Neural cell (in vitro differentiated cells): ENCODE results near the gene ARHGAP25. TPM values are rescaled to one million over a fixed set of nuclear protein-coding genes. Genes with fewer than 3 reads are reported as not detected.

ENCODE experiments used
- H2AFZ ChIP-seq: fragments of 200-600, 300-800 bp; sonication (generic), shearing (Covaris generic); 2 replicates; pipeline ENCODE4 v1.6.0; 2014; ENCODE audit warnings: low read depth, mild to moderate bottlenecking, antibody characterized with exemption, low read length, moderate library complexity
- H3F3A ChIP-seq: fragments of 200-600 bp; shearing (Covaris generic); 2 replicates; pipeline ENCODE4 v1.6.1; 2016; ENCODE audit warnings: mild to moderate bottlenecking, moderate library complexity, mixed read lengths, antibody characterized with exemption, low read length; ENCODE audit not compliant: insufficient read depth, poor library complexity, severe bottlenecking
- H3K27ac ChIP-seq: fragments of 200-600, 300-800 bp; sonication (generic), shearing (Covaris generic); 2 replicates; pipeline ENCODE4 v1.5.1; 2014; ENCODE audit warnings: mild to moderate bottlenecking, low read length, moderate library complexity
- H3K27me3 ChIP-seq: fragments of 300-800, 200-600 bp; sonication (generic), shearing (Covaris generic); 2 replicates; pipeline ENCODE4 v1.6.0; 2014; ENCODE audit warnings: mild to moderate bottlenecking, low read depth, low read length, moderate library complexity; ENCODE audit not compliant: insufficient read depth
- H3K36me3 ChIP-seq: fragments of 300-800, 200-600 bp; sonication (generic), shearing (Covaris generic); 2 replicates; pipeline ENCODE4 v1.5.1; 2014; ENCODE audit warnings: mild to moderate bottlenecking, antibody characterized with exemption, low read length, moderate library complexity; ENCODE audit not compliant: insufficient read depth
- H3K4me2 ChIP-seq: fragments of 300-800, 200-600 bp; sonication (generic), shearing (Covaris generic); 2 replicates; pipeline ENCODE4 v1.6.0; 2014; ENCODE audit warnings: mild to moderate bottlenecking, low read length
- H3K4me3 ChIP-seq: fragments of 300-800, 200-600 bp; sonication (generic), shearing (Covaris generic); 2 replicates; pipeline ENCODE4 v1.5.1; 2014; ENCODE audit warnings: mild to moderate bottlenecking, low read length, moderate library complexity
- H3K79me2 ChIP-seq: fragments of 200-600 bp; shearing (Covaris generic); replicated peaks from 2 replicates; pipeline ENCODE4 v1.6.0; 2014; ENCODE audit warnings: mild to moderate bottlenecking, low read length, moderate library complexity; ENCODE audit not compliant: insufficient read depth
- H3K9ac ChIP-seq: fragments of 300-800, 200-600 bp; sonication (generic), shearing (Covaris generic); 2 replicates; pipeline ENCODE4 v1.6.1; 2016; ENCODE audit warnings: mild to moderate bottlenecking, low read length, mixed read lengths
- H3K9me2 ChIP-seq: fragments of 200-600 bp; shearing (Covaris generic); 2 replicates; pipeline ENCODE4 v1.6.1; 2016; ENCODE audit warnings: mild to moderate bottlenecking, low read length, mixed read lengths; ENCODE audit not compliant: insufficient read depth
- H3K9me3 ChIP-seq: fragments of 200-600, 300-800 bp; sonication (generic), shearing (Covaris generic); 2 replicates; pipeline ENCODE4 v1.6.1; 2016; ENCODE audit warnings: mild to moderate bottlenecking, mixed run types, low read length, moderate library complexity, mixed read lengths
- H4K20me1 ChIP-seq: fragments of 200-600 bp; shearing (Covaris generic); 2 replicates; pipeline ENCODE4 v1.6.1; 2016; ENCODE audit warnings: mild to moderate bottlenecking, mixed run types; ENCODE audit not compliant: insufficient read depth
- CTCF ChIP-seq: fragments of 450-650 bp; IDR thresholded peaks from 2 replicates; pipeline ENCODE4 v1.5.1; 2014; ENCODE audit warnings: antibody characterized with exemption, mild to moderate bottlenecking, moderate library complexity; ENCODE audit not compliant: poor library complexity, severe bottlenecking
- EP300 ChIP-seq: fragments of 450-650 bp; conservative IDR thresholded peaks from 2 replicates; pipeline ENCODE4 v1.6.1; 2014; ENCODE audit warnings: antibody characterized with exemption, mild to moderate bottlenecking, moderate library complexity; ENCODE audit not compliant: poor library complexity, severe bottlenecking
- EZH2 ChIP-seq: fragments of 200-600, 300-800 bp; shearing (Covaris generic), sonication (generic); IDR thresholded peaks from 2 replicates; pipeline ENCODE4 v1.6.1; 2014; ENCODE audit warnings: antibody characterized with exemption, low read length, borderline replicate concordance, mild to moderate bottlenecking; ENCODE audit not compliant: insufficient read depth, poor library complexity, severe bottlenecking
- MXI1 ChIP-seq: fragments of 450-650 bp; conservative IDR thresholded peaks from 2 replicates; pipeline ENCODE4 v1.6.1; 2014; ENCODE audit warnings: antibody characterized with exemption, mild to moderate bottlenecking; ENCODE audit not compliant: poor library complexity, severe bottlenecking
- POLR2AphosphoS5 ChIP-seq: IDR thresholded peaks from 2 replicates; pipeline ENCODE4 v1.6.1; 2012
- RAD21 ChIP-seq: fragments of 450-650 bp; conservative IDR thresholded peaks from 2 replicates; pipeline ENCODE4 v1.6.1; 2014; ENCODE audit warnings: antibody characterized with exemption, mild to moderate bottlenecking, moderate library complexity
- SMC3 ChIP-seq: fragments of 450-650 bp; conservative IDR thresholded peaks from 2 replicates; pipeline ENCODE4 v1.6.1; 2014; ENCODE audit warnings: antibody characterized with exemption, mild to moderate bottlenecking, moderate library complexity; ENCODE audit not compliant: poor library complexity
- TAF1 ChIP-seq: IDR thresholded peaks from 2 replicates; pipeline ENCODE4 v1.6.1; 2012; ENCODE audit warnings: low read depth
- polyA plus RNA-seq: library from polyadenylated mRNA; depleted of rRNA; stranded (reverse); fragments of >200 nt; gene quantifications from 2 replicates; pipeline ENCODE4 v1.2.3, GENCODE V29; 2014
- TF ChIP-seq, protein P1 (sequence below): IDR thresholded peaks from 2 replicates; pipeline ENCODE4 v1.6.1; 2012; ENCODE audit warnings: borderline replicate concordance

ARHGAP25 gene
- polyA plus RNA-seq, 1 donor from 2014 or later = not detected

DNA sequence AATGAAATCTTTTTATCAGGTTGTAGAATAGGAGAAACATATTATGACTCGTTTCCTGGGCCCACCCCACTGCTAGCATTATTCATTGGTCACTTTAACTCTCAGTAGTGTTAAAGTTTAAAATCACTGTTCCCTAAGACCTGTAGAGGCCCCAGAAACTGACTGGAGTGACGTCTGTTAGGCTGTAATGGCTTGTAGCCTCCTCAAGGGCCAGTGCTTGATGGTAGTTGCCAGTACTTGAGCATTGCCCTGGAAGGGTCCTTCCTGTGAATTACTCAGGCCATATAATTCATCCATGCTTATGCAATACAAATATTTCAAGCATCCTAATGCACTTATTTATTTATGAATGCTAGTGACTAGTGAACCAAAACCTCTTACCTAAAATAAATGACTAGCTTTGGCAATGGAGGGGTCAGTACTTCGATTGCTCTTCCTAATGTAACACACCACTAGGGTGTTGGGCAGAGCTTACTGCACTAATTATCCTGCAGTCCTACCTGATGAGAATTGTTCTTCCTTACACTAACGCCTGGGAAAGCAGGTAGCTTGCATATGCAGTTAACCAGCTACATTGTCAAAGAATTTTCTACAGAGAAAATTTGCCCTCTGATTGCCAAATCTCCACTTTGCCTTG, 31.2 kb downstream of the ARHGAP25 start:
- H3K27ac ChIP-seq = no peak overlapping the region

DNA sequence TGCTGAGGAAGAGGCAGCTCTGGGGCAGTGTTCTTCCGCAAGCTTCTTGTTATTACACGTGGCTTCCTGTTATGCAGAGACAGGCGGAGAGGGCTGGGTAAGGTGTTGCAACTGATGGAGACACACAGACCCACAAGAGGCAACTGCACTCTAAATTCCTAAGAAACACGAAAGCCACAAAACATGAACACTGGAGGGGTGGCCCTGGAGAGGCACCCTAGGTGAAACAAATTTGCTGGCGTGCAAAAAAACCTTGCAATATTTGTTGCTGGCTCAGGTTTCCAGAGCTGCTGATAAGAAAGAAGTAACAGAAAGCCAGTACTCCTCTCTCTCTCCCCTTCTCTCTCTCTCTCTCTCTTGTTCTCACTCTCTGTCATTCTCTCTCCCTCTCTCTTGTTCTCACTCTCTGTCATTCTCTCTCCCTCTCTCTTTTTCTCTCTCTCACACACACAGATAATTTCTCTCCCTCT, 31.8 kb downstream of the ARHGAP25 start:
- Histone ChIP-seq H3K4me3 (no peak overlapping the region), H2AFZ (no peak overlapping the region), H3K4me2 (no peak overlapping the region), H3F3A (no peaks in the 10 kb centered on the region), H3K9me3 (no peaks in the 10 kb centered on the region), H3K27ac (no peak overlapping the region), H3K9ac (no peak overlapping the region), H4K20me1 (no peaks in the 10 kb centered on the region), H3K36me3 (no peaks in the 10 kb centered on the region), H3K79me2 (no peaks in the 10 kb centered on the region), H3K9me2 (no peaks in the 10 kb centered on the region), H3K27me3 (no peaks in the 10 kb centered on the region)
- no peak for TF ChIP-seq EZH2
- no peak for TF ChIP-seq EP300
- TF ChIP-seq CTCF = no peak
- TF ChIP-seq TAF1 = no peak
- TF ChIP-seq MXI1 = no peak
- no peak for TF ChIP-seq POLR2AphosphoS5
- no peak for TF ChIP-seq SMC3
- TF ChIP-seq, protein P1, sequence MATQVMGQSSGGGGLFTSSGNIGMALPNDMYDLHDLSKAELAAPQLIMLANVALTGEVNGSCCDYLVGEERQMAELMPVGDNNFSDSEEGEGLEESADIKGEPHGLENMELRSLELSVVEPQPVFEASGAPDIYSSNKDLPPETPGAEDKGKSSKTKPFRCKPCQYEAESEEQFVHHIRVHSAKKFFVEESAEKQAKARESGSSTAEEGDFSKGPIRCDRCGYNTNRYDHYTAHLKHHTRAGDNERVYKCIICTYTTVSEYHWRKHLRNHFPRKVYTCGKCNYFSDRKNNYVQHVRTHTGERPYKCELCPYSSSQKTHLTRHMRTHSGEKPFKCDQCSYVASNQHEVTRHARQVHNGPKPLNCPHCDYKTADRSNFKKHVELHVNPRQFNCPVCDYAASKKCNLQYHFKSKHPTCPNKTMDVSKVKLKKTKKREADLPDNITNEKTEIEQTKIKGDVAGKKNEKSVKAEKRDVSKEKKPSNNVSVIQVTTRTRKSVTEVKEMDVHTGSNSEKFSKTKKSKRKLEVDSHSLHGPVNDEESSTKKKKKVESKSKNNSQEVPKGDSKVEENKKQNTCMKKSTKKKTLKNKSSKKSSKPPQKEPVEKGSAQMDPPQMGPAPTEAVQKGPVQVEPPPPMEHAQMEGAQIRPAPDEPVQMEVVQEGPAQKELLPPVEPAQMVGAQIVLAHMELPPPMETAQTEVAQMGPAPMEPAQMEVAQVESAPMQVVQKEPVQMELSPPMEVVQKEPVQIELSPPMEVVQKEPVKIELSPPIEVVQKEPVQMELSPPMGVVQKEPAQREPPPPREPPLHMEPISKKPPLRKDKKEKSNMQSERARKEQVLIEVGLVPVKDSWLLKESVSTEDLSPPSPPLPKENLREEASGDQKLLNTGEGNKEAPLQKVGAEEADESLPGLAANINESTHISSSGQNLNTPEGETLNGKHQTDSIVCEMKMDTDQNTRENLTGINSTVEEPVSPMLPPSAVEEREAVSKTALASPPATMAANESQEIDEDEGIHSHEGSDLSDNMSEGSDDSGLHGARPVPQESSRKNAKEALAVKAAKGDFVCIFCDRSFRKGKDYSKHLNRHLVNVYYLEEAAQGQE = no peak

More for the DNA sequence above, 31.2 kb downstream of the ARHGAP25 start:
- Histone ChIP-seq H3K9ac (no peak overlapping the region), H3K9me3 (no peaks in the 10 kb centered on the region), H3K36me3 (no peaks in the 10 kb centered on the region), H2AFZ (no peak overlapping the region), H4K20me1 (no peaks in the 10 kb centered on the region), H3K79me2 (no peaks in the 10 kb centered on the region), H3K27me3 (no peaks in the 10 kb centered on the region), H3K4me2 (no peak overlapping the region), H3F3A (no peaks in the 10 kb centered on the region), H3K4me3 (no peak overlapping the region), H3K9me2 (no peaks in the 10 kb centered on the region)
- no peak for TF ChIP-seq SMC3
- TF ChIP-seq, protein P1 = no peak
- TF ChIP-seq TAF1 = no peak
- TF ChIP-seq EP300 = no peak
- no peak for TF ChIP-seq EZH2
- TF ChIP-seq POLR2AphosphoS5 = no peak
- no peak for TF ChIP-seq RAD21
- no peak for TF ChIP-seq CTCF
- no peak for TF ChIP-seq MXI1
